HCT116 (cell line): ENCODE data around the gene DNAJC19. TPM values are rescaled to one million over a fixed set of nuclear protein-coding genes. Genes with fewer than 3 reads are reported as not detected.

Experiments used
- ATAC-seq: fragments of 200-7000 bp; cut with Tn5 transposase; 2 replicates; pipeline ENCODE4 v1.9.1; 2020; ENCODE audit warnings: mild to moderate bottlenecking, moderate library complexity
- BruUV-seq: library from RNA; stranded (reverse); fragments of 400-500 nt; replicated peaks from 2 replicates; lab custom pipeline; 2021; lab: Mats Ljungman, UMichigan
- CTCF ChIA-PET: fragments of 300-600 bp; sonication (Branson Sonifier 250); formaldehyde crosslinking; loops from one replicate; lab custom pipeline; 2021; ENCODE audit warnings: antibody characterized with exemption; lab: Charles Lee
- POLR2A ChIA-PET: fragments of 300-600, 350-600 bp; sonication (Branson Sonifier 250); formaldehyde crosslinking; loops from one replicate; lab custom pipeline; 2021; ENCODE audit warnings: antibody characterized with exemption; lab: Charles Lee
- RAD21 ChIA-PET, 2 experiments: fragments of 300-600 bp; sonication (Branson Sonifier 250); formaldehyde crosslinking; loops; one replicate each; lab custom pipeline; 2023; ENCODE audit warnings: low total read pairs in 2 of 2; ENCODE audit not compliant: uncharacterized antibody in 2 of 2, unreplicated experiment in 2 of 2, low non-redundant PET in 1 of 2; lab: Charles Lee
- DNase-seq: peaks from one replicate; pipeline ENCODE4 v3.0.0-alpha.2; 2010; ENCODE audit warnings: low read depth, low spot score
- H2AFZ ChIP-seq: fragments of 200-600 bp; shearing (Covaris generic), sonication (generic); 2 replicates; pipeline ENCODE4 v1.6.1; 2017; ENCODE audit warnings: low read depth, mixed run types, mixed read lengths, antibody characterized with exemption, low read length; ENCODE audit not compliant: poor library complexity, severe bottlenecking
- H3K27ac ChIP-seq: 2 replicates; pipeline ENCODE4 v1.5.1; 2012; ENCODE audit warnings: low read depth, low read length
- H3K27me3 ChIP-seq: fragments of 200-600 bp; sonication (generic); 2 replicates; pipeline ENCODE4 v1.6.1; 2016; ENCODE audit warnings: mixed run types, low read length, mixed read lengths; ENCODE audit not compliant: insufficient read depth
- H3K36me3 ChIP-seq, 2 experiments: fragments of 200-500 bp in 1 of 2; fragments of 200-600 bp in 1 of 2; sonication (Bioruptor generic) in 1 of 2; sonication (generic) in 1 of 2; 2 replicates each; pipeline versions ENCODE4 v1.5.1 to v1.6.1; 2014 to 2016; ENCODE audit warnings: low read length in 2 of 2, inconsistent platforms in 1 of 2, mixed read lengths in 1 of 2, mixed run types in 1 of 2; ENCODE audit not compliant: insufficient read depth in 2 of 2, control insufficient read depth in 1 of 2
- H3K4me1 ChIP-seq, 2 experiments: fragments of 200-600 bp in 1 of 2; sonication (generic) in 1 of 2; 2 replicates each; pipeline versions ENCODE4 v1.5.1 to v1.6.1; 2012 to 2017; ENCODE audit warnings: low read length in 2 of 2, inconsistent platforms in 1 of 2, mild to moderate bottlenecking in 1 of 2, mixed read lengths in 1 of 2, mixed run types in 1 of 2, moderate library complexity in 1 of 2; ENCODE audit not compliant: insufficient read depth in 2 of 2, control insufficient read depth in 1 of 2
- H3K4me2 ChIP-seq: fragments of 200-600 bp; sonication (generic); 2 replicates; pipeline ENCODE4 v1.6.1; 2017; ENCODE audit warnings: mixed run types, low read length, mixed read lengths
- H3K4me3 ChIP-seq, 2 experiments: fragments of 200-600 bp in 1 of 2; sonication (generic) in 1 of 2; replicated peaks in 1 of 2; 2 replicates each; pipeline ENCODE4 v1.5.1; 2011 to 2016; ENCODE audit warnings: low read length in 2 of 2, control low read depth in 1 of 2, low read depth in 1 of 2, mild to moderate bottlenecking in 1 of 2, mixed read lengths in 1 of 2, mixed run types in 1 of 2
- H3K79me2 ChIP-seq: fragments of 200-600 bp; sonication (generic); 2 replicates; pipeline ENCODE4 v1.6.1; 2017; ENCODE audit warnings: mild to moderate bottlenecking, mixed run types, low read length, moderate library complexity, mixed read lengths; ENCODE audit not compliant: insufficient read depth
- H3K9ac ChIP-seq: fragments of 200-600 bp; sonication (generic); 2 replicates; pipeline ENCODE4 v1.6.1; 2016; ENCODE audit warnings: low read length, mixed read lengths
- H3K9me2 ChIP-seq: fragments of 200-600 bp; sonication (generic), shearing (Covaris generic); 2 replicates; pipeline ENCODE4 v1.6.1; 2017; ENCODE audit warnings: mixed run types, mild to moderate bottlenecking, moderate library complexity; ENCODE audit not compliant: insufficient read depth
- H3K9me3 ChIP-seq, 2 experiments: fragments of 200-500 bp in 1 of 2; fragments of 200-600 bp in 1 of 2; sonication (Bioruptor generic) in 1 of 2; sonication (generic) in 1 of 2; 2 replicates each; pipeline ENCODE4 v1.6.1; 2014 to 2017; ENCODE audit warnings: low read length in 2 of 2, mixed read lengths in 2 of 2, inconsistent platforms in 1 of 2, low read depth in 1 of 2, mild to moderate bottlenecking in 1 of 2, mixed run types in 1 of 2, moderate library complexity in 1 of 2; ENCODE audit not compliant: control insufficient read depth in 1 of 2, insufficient read depth in 1 of 2
- H4K20me1 ChIP-seq: fragments of 200-600 bp; sonication (generic), shearing (Covaris generic); 2 replicates; pipeline ENCODE4 v1.6.1; 2017; ENCODE audit warnings: mixed run types, mild to moderate bottlenecking, moderate library complexity; ENCODE audit not compliant: insufficient read depth
- CBX3 ChIP-seq: IDR thresholded peaks from 2 replicates; pipeline ENCODE4 v1.6.1; 2012; ENCODE audit warnings: low read depth
- ELF1 ChIP-seq: IDR thresholded peaks from 2 replicates; pipeline ENCODE4 v1.6.1; 2012; ENCODE audit warnings: low read depth, borderline replicate concordance
- FOSL1 ChIP-seq: IDR thresholded peaks from 2 replicates; pipeline ENCODE4 v1.6.1; 2012; ENCODE audit warnings: low read depth
- JUND ChIP-seq: IDR thresholded peaks from 2 replicates; pipeline ENCODE4 v1.6.1; 2012
- POLR2AphosphoS5 ChIP-seq: IDR thresholded peaks from 2 replicates; pipeline ENCODE4 v1.6.1; 2011; ENCODE audit warnings: mild to moderate bottlenecking, low read depth, low read length, moderate library complexity
- RAD21 ChIP-seq: IDR thresholded peaks from 2 replicates; pipeline ENCODE4 v1.6.1; 2012; ENCODE audit warnings: low read depth, mild to moderate bottlenecking
- YY1 ChIP-seq: IDR thresholded peaks from 2 replicates; pipeline ENCODE4 v1.6.1; 2011; ENCODE audit warnings: low read length, low read depth, moderate library complexity, mild to moderate bottlenecking; ENCODE audit not compliant: insufficient replicate concordance; ENCODE audit errors: extremely low read depth
- ZFX ChIP-seq: fragments of 450-650 bp; IDR thresholded peaks from 2 replicates; pipeline ENCODE4 v1.6.1; 2017
- intact Hi-C: fragments of 100-400 bp; cut with micrococcal nuclease; formaldehyde crosslinking; loops from 2 replicates; pipeline ENCODE4 v1.10.0; 2022
- total RNA-seq: library from RNA; stranded (reverse); gene quantifications from one replicate; pipeline ENCODE4 v1.2.1, GENCODE V29; 2021; ENCODE audit not compliant: unreplicated experiment
- TF ChIP-seq, protein P1 (sequence below): IDR thresholded peaks from 2 replicates; pipeline ENCODE4 v1.6.1; 2012
- TF ChIP-seq, protein P2 (sequence below): IDR thresholded peaks from 2 replicates; pipeline ENCODE4 v1.6.1; 2011; ENCODE audit warnings: mild to moderate bottlenecking, low read length, moderate library complexity; ENCODE audit not compliant: insufficient replicate concordance; ENCODE audit errors: extremely low read depth

The DNAJC19 gene
- total RNA-seq, 1 experiment from 2014 or later, result 61.2 TPM

- CTCF ChIA-PET, result no interaction called here
- H3K4me3 ChIP-seq, result no peak overlapping the region
- ATAC-seq (no peak), DNase-seq (no peak)
- H4K20me1 ChIP-seq, result peaks cover 5% of the 10 kb centered on the region; the same call in 1 of the 2 replicates
- RAD21 ChIA-PET, result no interaction called here
- TF ChIP-seq, protein P1, sequence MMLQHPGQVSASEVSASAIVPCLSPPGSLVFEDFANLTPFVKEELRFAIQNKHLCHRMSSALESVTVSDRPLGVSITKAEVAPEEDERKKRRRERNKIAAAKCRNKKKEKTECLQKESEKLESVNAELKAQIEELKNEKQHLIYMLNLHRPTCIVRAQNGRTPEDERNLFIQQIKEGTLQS, result no peak
- TF ChIP-seq POLR2AphosphoS5, result no peak
- TF ChIP-seq ZFX, result no peak
- no peak for TF ChIP-seq ELF1
- no peak for TF ChIP-seq CBX3
- TF ChIP-seq, protein P2, sequence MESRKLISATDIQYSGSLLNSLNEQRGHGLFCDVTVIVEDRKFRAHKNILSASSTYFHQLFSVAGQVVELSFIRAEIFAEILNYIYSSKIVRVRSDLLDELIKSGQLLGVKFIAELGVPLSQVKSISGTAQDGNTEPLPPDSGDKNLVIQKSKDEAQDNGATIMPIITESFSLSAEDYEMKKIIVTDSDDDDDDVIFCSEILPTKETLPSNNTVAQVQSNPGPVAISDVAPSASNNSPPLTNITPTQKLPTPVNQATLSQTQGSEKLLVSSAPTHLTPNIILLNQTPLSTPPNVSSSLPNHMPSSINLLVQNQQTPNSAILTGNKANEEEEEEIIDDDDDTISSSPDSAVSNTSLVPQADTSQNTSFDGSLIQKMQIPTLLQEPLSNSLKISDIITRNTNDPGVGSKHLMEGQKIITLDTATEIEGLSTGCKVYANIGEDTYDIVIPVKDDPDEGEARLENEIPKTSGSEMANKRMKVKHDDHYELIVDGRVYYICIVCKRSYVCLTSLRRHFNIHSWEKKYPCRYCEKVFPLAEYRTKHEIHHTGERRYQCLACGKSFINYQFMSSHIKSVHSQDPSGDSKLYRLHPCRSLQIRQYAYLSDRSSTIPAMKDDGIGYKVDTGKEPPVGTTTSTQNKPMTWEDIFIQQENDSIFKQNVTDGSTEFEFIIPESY, result no peak
- no peak for TF ChIP-seq JUND
- TF ChIP-seq FOSL1, result no peak
- no peak for TF ChIP-seq RAD21
- TF ChIP-seq YY1, result no peak
- H3K4me2 ChIP-seq, result no peak overlapping the region
- H3K9ac ChIP-seq, result no peak overlapping the region
- H3K9me2 ChIP-seq, result no peaks in the 10 kb centered on the region
- H3K9me3 ChIP-seq, result no peaks in the 10 kb centered on the region
- intact Hi-C loops, result no loop called here
- no peak overlapping the region for H3K27ac ChIP-seq
- no peaks in the 10 kb centered on the region for H3K4me1 ChIP-seq
- no peak overlapping the region for H2AFZ ChIP-seq
- no peaks in the 10 kb centered on the region; the same call in 1 of the 2 replicates for H3K79me2 ChIP-seq
- H3K27me3 ChIP-seq, result no peaks in the 10 kb centered on the region
- POLR2A ChIA-PET, result no interaction called here
- H3K36me3 ChIP-seq, result peaks cover 8 to 9% of the 10 kb centered on the region in 2 experiments; a peak in 1 of 4 replicates
- BruUV-seq, result no TSS peak
These were observed 7.6 kb downstream of the DNAJC19 start for GRCh38 chr3:180981912-180982311.
